ENCODE results near the gene ANAPC5.
A peak's percentile ranks its signal among the peaks of the same experiment; 100 is the strongest.
"Not testable (repeated sequence)": the region's sequence is repeated elsewhere in the genome, so short reads cannot be mapped to it uniquely, and the experiment has no call there.

ANAPC5 gene

DNA sequence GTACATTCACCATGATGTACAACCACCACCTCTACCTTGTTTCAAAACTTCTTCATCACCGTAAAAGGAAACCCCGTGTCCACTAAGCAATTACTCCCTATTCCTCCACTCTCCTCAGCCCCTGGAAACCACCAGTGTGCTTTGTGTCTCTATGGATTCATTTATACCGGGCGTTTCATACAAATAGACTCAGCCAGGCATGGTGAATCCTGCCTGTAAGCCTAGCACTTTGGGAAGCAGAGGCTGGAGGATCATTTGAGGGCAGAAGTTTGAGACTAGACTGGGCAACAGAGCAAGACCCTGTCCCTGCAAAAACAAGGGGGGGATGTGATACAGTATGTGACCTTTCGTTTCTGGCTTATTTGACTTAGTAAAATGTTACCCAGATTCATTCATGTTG, 26.5 kb upstream of the ANAPC5 start:
- no peak overlapping the region for H3K4me3 Mint-ChIP-seq
- H3K9me3 Mint-ChIP-seq = no peaks in the 10 kb centered on the region
- H3K4me1 Mint-ChIP-seq = no peaks in the 10 kb centered on the region
- no peaks in the 10 kb centered on the region for H3K27me3 Mint-ChIP-seq
- DNase-seq (no peak), ATAC-seq (no peak)
- no peak overlapping the region for H3K27ac Mint-ChIP-seq
- no peaks in the 10 kb centered on the region for H3K36me3 Mint-ChIP-seq (ENCODE audit: low read depth)

DNA sequence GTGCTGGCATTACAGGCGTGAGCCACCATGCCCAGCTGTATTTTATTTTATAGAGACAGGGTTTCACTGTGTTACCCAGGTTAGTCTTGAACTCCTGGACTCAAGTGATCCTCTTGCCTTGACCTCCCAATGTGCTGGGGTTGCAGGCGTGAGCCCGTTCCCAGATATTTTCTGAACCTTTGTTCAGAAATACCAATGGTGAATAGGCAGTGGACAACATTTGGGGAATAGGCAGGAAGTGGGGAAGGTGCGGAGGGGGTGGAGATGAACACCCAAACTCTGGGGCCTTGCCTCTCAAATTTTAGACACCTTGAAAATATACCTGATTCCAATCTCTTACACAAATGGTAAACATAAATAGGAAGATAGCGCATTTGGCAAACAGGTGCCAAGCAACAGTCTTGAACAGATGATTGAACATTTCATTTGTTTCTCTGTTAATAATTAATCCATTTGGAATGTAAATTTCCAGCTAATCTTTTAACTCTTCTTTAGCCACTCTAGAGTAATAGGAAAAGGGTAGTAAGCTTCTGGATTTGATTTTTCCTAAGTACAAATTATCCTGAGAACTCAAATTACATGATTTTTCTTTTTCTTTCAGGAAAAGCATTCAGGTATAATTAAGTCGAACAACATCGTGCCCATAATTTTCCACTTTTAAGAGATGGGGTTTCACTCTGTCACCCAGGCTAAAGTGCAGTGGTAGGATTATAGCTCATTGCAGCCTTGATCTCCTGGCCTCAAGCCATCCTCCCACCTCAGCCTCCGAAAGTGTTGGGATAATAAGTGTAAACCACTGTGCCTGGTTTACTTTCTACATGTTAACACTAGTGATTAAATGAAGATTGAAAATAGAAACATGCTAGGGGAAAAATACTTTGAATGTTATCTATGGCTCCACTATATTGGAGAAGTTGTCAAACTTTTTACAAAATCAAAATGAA, 24.8 kb upstream of the ANAPC5 start:
- no peak for DNase-seq
- Mint-ChIP-seq H3K4me3 (no peak overlapping the region), H3K36me3 (ENCODE audit: low read depth) (no peaks in the 10 kb centered on the region), H3K9me3 (no peaks in the 10 kb centered on the region), H3K27ac (no peak overlapping the region), H3K27me3 (peaks cover 2% of the 10 kb centered on the region), H3K4me1 (no peaks in the 10 kb centered on the region)
- no peak for ATAC-seq

GRCh38 chr12:121374945-121375584, 22.9 kb upstream of the ANAPC5 start:
- not testable (repeated sequence) for H3K27ac Mint-ChIP-seq, H3K9me3 Mint-ChIP-seq, H3K4me3 Mint-ChIP-seq

DNA sequence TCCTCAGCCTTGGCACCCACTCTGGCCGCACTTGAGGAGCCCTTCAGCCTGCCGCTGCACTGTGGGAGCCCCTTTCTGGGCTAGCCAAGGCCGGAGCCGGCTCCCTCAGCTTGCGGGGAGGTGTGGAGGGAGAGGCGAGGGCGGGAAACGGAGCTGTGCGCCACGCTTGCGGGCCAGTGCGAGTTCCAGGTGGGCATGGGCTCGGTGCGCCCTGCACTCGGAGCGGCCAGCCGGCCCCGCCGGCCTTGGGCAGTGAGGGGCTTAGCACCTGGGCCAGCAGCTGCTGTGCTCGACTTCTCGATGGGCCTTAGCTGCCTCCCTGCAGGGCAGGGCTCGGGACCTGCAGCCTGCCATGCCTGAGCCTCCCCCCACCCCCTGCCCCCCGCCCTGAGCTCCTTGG, 22.1 kb upstream of the ANAPC5 start:
- not testable (repeated sequence) for H3K4me3 Mint-ChIP-seq; H3K4me1 Mint-ChIP-seq; H3K36me3 Mint-ChIP-seq (ENCODE audit: low read depth); H3K27me3 Mint-ChIP-seq; H3K27ac Mint-ChIP-seq; H3K9me3 Mint-ChIP-seq; ATAC-seq; DNase-seq

More at GRCh38 chr12:121374945-121375584, 22.9 kb upstream of the ANAPC5 start:
- not testable (repeated sequence) for H3K36me3 Mint-ChIP-seq (ENCODE audit: low read depth); H3K27me3 Mint-ChIP-seq; ATAC-seq; H3K4me1 Mint-ChIP-seq; DNase-seq

GRCh38 chr12:121373755-121374154, 21.5 kb upstream of the ANAPC5 start:
- Mint-ChIP-seq H3K27ac (no peak overlapping the region), H3K27me3 (peaks cover 2% of the 10 kb centered on the region), H3K9me3 (no peaks in the 10 kb centered on the region), H3K4me3 (no peak overlapping the region), H3K36me3 (ENCODE audit: low read depth) (no peaks in the 10 kb centered on the region), H3K4me1 (no peaks in the 10 kb centered on the region)
- no peak for ATAC-seq
- DNase-seq = no peak

- Mint-ChIP-seq H3K4me3 (no peak overlapping the region), H3K27me3 (peaks cover 2% of the 10 kb centered on the region), H3K4me1 (no peaks in the 10 kb centered on the region), H3K36me3 (ENCODE audit: low read depth) (no peaks in the 10 kb centered on the region), H3K27ac (no peak overlapping the region), H3K9me3 (no peaks in the 10 kb centered on the region)
- no peak for DNase-seq
- ATAC-seq = no peak
Observed at GRCh38 chr12:121371404-121371803, 19.2 kb upstream of the ANAPC5 start.

- no peak for DNase-seq
- peaks cover 6% of the 10 kb centered on the region for H3K27me3 Mint-ChIP-seq
- H3K4me1 Mint-ChIP-seq = no peaks in the 10 kb centered on the region
- H3K9me3 Mint-ChIP-seq = no peaks in the 10 kb centered on the region
- no peaks in the 10 kb centered on the region for H3K36me3 Mint-ChIP-seq (ENCODE audit: low read depth)
- ATAC-seq = no peak
- no peak overlapping the region for H3K4me3 Mint-ChIP-seq
- H3K27ac Mint-ChIP-seq = no peak overlapping the region
Observed at GRCh38 chr12:121366063-121366459, 13.8 kb upstream of the ANAPC5 start.

DNA sequence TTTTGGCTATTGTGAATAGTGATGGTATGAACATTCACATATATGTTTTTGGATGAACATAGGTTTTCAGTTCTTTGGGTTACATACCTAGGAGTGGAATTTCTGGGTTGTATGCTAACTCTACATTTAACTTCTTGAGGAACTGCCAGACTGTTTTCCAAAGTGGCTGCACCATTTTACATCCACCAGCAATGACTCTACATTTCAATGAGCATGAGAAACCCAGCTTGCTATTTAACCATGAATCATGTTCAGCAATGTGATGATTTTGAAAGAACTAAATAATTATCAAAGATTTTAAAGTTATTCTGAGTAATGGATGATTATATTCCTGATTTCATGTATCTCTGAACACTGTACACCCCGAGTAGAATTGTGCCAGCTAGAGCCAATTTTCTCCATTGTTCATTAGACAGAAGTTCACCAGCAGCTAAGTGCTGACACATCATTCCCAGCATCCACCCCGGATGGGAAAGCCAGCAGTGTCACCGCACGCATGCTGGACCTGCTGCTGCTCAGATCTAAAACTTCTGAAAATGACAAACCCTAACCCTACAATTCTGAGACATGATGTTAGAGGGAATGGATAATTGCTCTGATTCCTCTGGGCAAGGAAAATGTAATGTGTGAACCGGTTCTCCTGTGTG, 13.3 kb upstream of the ANAPC5 start:
- H3K4me3 Mint-ChIP-seq = no peak overlapping the region
- H3K4me1 Mint-ChIP-seq = no peaks in the 10 kb centered on the region
- H3K36me3 Mint-ChIP-seq (ENCODE audit: low read depth) = no peaks in the 10 kb centered on the region
- ATAC-seq (no peak), DNase-seq (no peak)
- no peaks in the 10 kb centered on the region for H3K9me3 Mint-ChIP-seq
- H3K27me3 Mint-ChIP-seq = peaks cover 6% of the 10 kb centered on the region
- H3K27ac Mint-ChIP-seq = no peak overlapping the region

DNA sequence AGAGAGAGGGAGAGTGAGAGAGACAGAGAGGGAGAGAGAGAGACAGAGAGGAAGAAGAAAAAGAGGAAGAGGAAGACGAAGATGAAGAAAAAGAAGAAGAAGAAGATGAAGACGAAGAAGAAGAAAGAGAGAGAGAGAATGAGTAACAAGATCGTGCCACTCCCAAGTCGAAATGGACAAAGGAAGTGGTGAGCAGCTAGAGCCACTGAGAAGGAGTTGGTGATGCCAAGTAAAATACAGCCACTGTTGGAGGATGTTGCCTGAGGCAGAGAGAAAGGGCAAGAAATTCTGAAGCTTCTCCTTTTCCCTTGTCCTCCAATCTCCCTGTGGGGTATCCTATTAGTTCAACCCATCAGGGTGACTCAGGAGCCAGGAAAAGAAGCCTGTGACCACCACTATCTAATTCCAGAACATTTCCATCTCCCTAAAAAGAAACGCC, 12.5 kb upstream of the ANAPC5 start:
- Mint-ChIP-seq H3K9me3 (no peaks in the 10 kb centered on the region), H3K36me3 (ENCODE audit: low read depth) (no peaks in the 10 kb centered on the region), H3K27ac (no peak overlapping the region), H3K4me3 (no peak overlapping the region), H3K4me1 (no peaks in the 10 kb centered on the region), H3K27me3 (peaks cover 6% of the 10 kb centered on the region)
- DNase-seq = no peak
- ATAC-seq = no peak

DNA sequence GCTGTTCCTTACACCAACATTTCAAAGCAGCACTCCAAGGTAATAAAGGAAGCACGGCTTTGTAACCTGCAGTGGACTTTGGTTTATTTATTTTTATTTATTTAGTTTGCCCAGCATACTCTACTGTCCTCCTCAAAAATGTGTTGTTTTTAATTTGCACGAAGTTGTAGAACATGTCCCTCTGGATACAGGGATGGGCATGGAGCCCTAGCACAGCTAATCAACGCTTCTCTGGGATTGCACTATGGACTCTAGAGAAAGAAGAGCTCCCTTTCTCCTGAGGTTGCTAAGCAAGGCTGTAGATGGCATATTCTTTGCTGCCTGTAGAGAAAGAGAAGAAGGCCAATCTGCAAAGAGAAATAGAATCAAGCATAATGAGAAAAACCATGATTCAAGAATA, 5.9 kb upstream of the ANAPC5 start:
- Mint-ChIP-seq H3K36me3 (ENCODE audit: low read depth) (no peaks in the 10 kb centered on the region), H3K9me3 (no peaks in the 10 kb centered on the region), H3K4me1 (peaks cover 5% of the 10 kb centered on the region), H3K27ac (no peak overlapping the region), H3K27me3 (no peaks in the 10 kb centered on the region), H3K4me3 (no peak overlapping the region)
- ATAC-seq (no peak), DNase-seq (no peak)

DNA sequence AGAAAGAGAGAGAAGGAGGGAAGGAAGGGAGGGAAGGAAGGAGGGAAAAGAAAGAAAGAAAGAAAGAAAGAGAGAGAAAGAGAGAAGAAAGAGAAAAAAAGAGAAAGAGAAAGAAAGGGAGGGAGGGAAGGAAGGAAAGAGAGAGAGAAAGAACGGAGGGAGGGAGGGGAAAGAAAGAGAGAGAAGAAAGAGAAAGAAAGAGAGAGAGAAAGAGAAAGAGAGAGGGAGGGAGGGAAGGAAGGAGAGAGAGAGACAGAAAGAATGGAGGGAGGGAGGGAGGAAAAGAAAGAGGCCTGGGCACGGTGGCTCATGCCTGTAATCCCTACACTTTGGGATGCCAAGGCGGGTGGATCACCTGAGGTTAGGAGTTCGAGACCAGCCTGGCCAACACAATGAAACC, 5.1 kb upstream of the ANAPC5 start:
- H3K36me3 Mint-ChIP-seq (ENCODE audit: low read depth) = peaks cover 1% of the 10 kb centered on the region
- DNase-seq = no peak
- H3K4me3 Mint-ChIP-seq = no peak overlapping the region
- no peak for ATAC-seq
- no peaks in the 10 kb centered on the region for H3K9me3 Mint-ChIP-seq
- peaks cover 1% of the 10 kb centered on the region for H3K27me3 Mint-ChIP-seq
- peaks cover 11% of the 10 kb centered on the region for H3K4me1 Mint-ChIP-seq
- H3K27ac Mint-ChIP-seq = no peak overlapping the region

DNA sequence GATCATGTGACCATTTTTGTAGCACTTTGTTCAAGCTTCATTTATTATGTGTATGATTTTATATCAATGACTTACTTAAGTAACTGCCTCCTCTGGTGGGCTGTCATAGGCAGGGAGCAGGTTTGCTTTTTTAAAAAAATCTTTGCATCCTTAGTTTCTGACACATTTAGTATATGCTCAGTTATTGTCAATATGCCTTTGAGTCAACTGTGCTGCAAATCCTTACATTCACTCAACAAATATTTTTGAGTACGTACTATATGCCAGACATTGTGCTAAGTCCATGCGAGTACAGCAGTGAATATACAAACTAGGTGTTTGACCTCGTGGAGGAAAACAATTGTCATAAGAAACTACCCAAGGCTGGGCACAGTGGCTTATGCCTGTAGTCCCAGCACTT, 4.4 kb upstream of the ANAPC5 start:
- H3K9me3 Mint-ChIP-seq = no peaks in the 10 kb centered on the region
- peaks cover 4% of the 10 kb centered on the region for H3K36me3 Mint-ChIP-seq (ENCODE audit: low read depth)
- no peak overlapping the region for H3K4me3 Mint-ChIP-seq
- no peak for ATAC-seq
- peaks cover 3% of the 10 kb centered on the region for H3K27me3 Mint-ChIP-seq
- peaks cover 16% of the 10 kb centered on the region for H3K4me1 Mint-ChIP-seq
- no peak for DNase-seq
- H3K27ac Mint-ChIP-seq = no peak overlapping the region

DNA sequence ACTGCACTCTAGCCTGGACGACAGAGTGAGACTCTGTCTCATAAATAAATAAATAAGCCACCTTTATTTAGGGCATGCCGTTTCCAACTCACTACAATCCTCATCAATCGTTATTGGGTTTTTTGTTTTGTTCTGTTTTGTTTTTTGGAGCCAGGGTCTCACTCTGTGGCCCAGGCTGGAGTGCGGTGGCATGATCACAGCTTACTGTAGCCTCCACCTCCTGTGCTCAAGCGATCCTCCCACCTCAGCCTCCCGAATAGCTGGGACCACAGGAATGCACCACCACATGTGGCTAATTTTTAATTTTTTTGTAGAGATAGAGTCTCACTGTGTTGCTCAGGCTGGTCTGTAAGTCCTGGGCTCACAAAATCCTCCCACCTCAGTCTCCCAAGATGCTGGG, 3.6 kb upstream of the ANAPC5 start:
- ATAC-seq = no peak
- Mint-ChIP-seq H3K4me1 (peaks cover 20% of the 10 kb centered on the region), H3K27ac (no peak overlapping the region), H3K9me3 (no peaks in the 10 kb centered on the region), H3K36me3 (ENCODE audit: low read depth) (peaks cover 4% of the 10 kb centered on the region), H3K27me3 (peaks cover 3% of the 10 kb centered on the region), H3K4me3 (no peak overlapping the region)
- no peak for DNase-seq

DNA sequence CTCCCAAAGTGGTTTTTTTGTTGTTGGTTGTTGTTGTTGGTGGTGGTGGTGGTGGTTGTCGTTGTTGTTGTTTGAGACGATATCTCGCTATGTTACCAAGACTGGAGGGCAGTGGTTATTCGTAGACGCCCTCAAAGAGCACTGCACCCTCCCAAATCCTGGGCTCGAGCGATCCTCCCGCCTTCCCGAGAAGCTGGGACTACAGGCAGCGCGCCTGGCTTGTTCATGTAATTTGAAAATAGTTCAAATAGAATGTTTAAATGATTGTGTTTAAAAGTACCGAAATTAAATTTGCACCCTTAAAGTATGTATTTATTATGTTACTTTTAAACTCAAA, 439 bp upstream of the ANAPC5 start:
- peak overlapping the region; percentile 97 for H3K27ac Mint-ChIP-seq

DNA sequence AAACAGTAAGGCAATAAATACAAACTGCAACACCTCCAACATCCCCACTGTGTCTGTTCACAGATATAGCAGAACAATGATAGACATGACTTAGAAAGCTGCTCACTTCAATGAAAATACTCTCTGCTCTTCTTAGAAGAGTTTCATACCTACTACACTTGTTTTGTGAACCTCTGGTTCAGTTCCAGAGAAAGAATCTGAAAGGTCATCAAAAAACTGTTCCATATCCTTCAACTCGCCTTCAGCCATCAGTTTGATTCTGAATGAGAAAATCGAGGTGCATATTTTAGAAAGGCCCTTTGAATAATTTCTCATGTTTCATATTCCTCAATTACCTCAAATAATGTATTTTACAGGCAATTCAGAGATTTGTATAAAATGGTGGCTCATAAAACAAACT, 5.5 kb downstream of the ANAPC5 start:
- Mint-ChIP-seq H3K27ac (peak overlapping the region; percentile 29), H3K36me3 (ENCODE audit: low read depth) (peaks cover 38% of the 10 kb centered on the region), H3K4me3 (no peak overlapping the region), H3K4me1 (peaks cover 18% of the 10 kb centered on the region), H3K27me3 (no peaks in the 10 kb centered on the region), H3K9me3 (no peaks in the 10 kb centered on the region)
- ATAC-seq (no peak), DNase-seq (no peak)

More for the DNA sequence above, 439 bp upstream of the ANAPC5 start:
- peak; percentile 13 for ATAC-seq
- Mint-ChIP-seq H3K4me3 (peak overlapping the region; percentile 96), H3K27me3 (peaks cover 3% of the 10 kb centered on the region), H3K9me3 (no peaks in the 10 kb centered on the region), H3K36me3 (ENCODE audit: low read depth) (peaks cover 6% of the 10 kb centered on the region), H3K4me1 (peaks cover 29% of the 10 kb centered on the region)
- DNase-seq = no peak
